Colonic mucosa (tissue), 4 donors: ENCODE results near the gene PIGN. TPM values are rescaled to one million over a fixed set of nuclear protein-coding genes. Genes with fewer than 3 reads are reported as not detected.

Experiments used
- DNase-seq: peaks from one replicate; pipeline ENCODE4 v3.0.0-alpha.2; 2020
- H3K27ac ChIP-seq: fragments of 200-600 bp; one replicate; pipeline ENCODE4 v1.8.0; 2021
- H3K27me3 ChIP-seq: fragments of 200-600 bp; one replicate; pipeline ENCODE4 v1.8.0; 2021
- H3K36me3 ChIP-seq: fragments of 200-600 bp; one replicate; pipeline ENCODE4 v1.8.0; 2021
- H3K4me1 ChIP-seq: fragments of 200-600 bp; one replicate; pipeline ENCODE4 v1.8.0; 2021; ENCODE audit warnings: mild to moderate bottlenecking
- H3K4me3 ChIP-seq: fragments of 200-600 bp; one replicate; pipeline ENCODE4 v1.8.0; 2021
- H3K9ac ChIP-seq, 2 donors: one replicate each; pipeline ENCODE4 v1.7.0; 2013; ENCODE audit warnings: control low read depth in 2 of 2, low read depth in 2 of 2, low read length in 2 of 2
- H3K9me3 ChIP-seq: fragments of 200-600 bp; one replicate; pipeline ENCODE4 v1.8.0; 2021
- intact Hi-C: fragments of 100-400 bp; cut with DNase I; formaldehyde crosslinking; loops from one replicate; pipeline ENCODE4 v1.14.1; 2022
- total RNA-seq, 2 donors: library from RNA; stranded (reverse); fragmentation: NEBNext Ultra II Directional in 1 of 2; extraction: Animal tissue kit (Norgen Biotek cat#: 25700) in 1 of 2; gene quantifications; one replicate each; pipeline ENCODE4 v1.2.1, GENCODE V29; 2021
- TF ChIP-seq, protein P1 (sequence below): fragments of 200-600 bp; IDR thresholded peaks from one replicate; pipeline ENCODE4 v1.8.0; 2022; ENCODE audit warnings: antibody characterized with exemption, mild to moderate bottlenecking
- donor health status: healthy.
- donor health status: DM: no; HTN: no; CAD: no.
- donor health status: DM: no; HTN: no; CAD: no.

The PIGN gene
- total RNA-seq, 2 donors from 2014 or later = 30.1 to 37.9 TPM

DNA sequence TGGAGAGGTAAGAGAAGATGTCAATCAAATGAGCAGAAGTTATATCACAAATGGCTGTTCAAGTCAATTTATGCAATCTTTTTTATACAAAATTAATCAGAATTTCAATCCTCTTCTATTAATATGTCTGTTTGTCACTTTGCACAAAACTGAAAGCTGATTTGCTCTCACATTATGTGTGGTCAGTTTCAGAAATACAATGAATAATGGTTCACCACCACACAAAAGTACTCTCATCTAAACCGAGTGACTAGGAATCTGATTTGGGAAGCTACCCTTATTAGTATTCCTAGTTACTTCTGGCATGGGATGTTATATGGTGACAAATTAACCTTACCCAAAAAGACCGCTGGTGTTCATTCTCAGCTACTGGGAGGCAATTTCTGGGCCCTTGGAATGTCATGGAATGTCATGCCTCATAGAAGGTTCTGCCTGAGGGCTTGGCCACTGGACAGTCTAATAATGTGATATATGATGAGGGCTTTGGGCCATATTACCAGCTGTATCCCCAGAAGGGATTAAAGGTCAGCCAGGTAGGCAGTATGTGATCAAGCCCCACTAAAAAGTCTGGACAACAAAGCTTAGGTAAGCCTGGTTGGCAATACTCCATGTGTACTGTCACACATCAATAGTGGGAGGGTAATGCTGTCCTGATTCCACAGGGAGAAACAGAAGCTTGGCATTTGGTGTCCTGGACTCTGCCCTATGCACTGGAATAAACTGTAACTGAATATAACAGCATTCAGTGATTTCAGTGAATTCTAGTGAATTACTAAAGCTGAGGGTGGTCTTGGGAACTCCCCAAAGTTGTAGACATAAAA, 113.2 kb downstream of the PIGN start:
- Histone ChIP-seq H3K27me3 (no peaks in the 10 kb centered on the region), H3K27ac (no peak overlapping the region), H3K9me3 (no peaks in the 10 kb centered on the region), H3K36me3 (no peaks in the 10 kb centered on the region), H3K9ac (no peak overlapping the region), H3K4me3 (no peak overlapping the region), H3K4me1 (no peaks in the 10 kb centered on the region)
- intact Hi-C loops = no loop called here
- TF ChIP-seq, protein P1, sequence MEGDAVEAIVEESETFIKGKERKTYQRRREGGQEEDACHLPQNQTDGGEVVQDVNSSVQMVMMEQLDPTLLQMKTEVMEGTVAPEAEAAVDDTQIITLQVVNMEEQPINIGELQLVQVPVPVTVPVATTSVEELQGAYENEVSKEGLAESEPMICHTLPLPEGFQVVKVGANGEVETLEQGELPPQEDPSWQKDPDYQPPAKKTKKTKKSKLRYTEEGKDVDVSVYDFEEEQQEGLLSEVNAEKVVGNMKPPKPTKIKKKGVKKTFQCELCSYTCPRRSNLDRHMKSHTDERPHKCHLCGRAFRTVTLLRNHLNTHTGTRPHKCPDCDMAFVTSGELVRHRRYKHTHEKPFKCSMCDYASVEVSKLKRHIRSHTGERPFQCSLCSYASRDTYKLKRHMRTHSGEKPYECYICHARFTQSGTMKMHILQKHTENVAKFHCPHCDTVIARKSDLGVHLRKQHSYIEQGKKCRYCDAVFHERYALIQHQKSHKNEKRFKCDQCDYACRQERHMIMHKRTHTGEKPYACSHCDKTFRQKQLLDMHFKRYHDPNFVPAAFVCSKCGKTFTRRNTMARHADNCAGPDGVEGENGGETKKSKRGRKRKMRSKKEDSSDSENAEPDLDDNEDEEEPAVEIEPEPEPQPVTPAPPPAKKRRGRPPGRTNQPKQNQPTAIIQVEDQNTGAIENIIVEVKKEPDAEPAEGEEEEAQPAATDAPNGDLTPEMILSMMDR = no peak
- no peak for DNase-seq

DNA sequence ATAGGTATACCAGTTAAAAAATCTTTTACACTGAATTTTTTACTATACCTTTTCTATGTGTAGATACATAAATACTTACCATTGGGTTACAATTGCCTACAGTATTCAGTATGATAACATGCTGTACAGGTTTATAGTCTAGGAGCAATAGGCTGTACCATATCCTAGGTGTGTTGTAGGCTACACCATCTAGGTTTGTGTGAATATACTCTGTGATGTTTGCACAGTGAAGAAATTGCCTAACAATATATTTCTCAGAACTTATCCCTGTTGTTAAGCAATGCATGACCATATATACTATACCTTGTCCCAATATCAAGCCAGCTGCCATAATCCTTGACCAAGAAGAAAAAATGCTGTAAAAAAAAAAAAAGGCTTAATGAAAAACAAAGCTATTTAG, 114.5 kb downstream of the PIGN start:
- TF ChIP-seq, protein P1 = no peak
- H3K9me3 ChIP-seq = no peaks in the 10 kb centered on the region
- no peaks in the 10 kb centered on the region for H3K27me3 ChIP-seq
- no peaks in the 10 kb centered on the region for H3K4me1 ChIP-seq
- no peak for DNase-seq
- no peak overlapping the region for H3K4me3 ChIP-seq
- intact Hi-C loops = no loop called here
- H3K9ac ChIP-seq = no peak overlapping the region
- H3K36me3 ChIP-seq = no peaks in the 10 kb centered on the region
- H3K27ac ChIP-seq = no peak overlapping the region

DNA sequence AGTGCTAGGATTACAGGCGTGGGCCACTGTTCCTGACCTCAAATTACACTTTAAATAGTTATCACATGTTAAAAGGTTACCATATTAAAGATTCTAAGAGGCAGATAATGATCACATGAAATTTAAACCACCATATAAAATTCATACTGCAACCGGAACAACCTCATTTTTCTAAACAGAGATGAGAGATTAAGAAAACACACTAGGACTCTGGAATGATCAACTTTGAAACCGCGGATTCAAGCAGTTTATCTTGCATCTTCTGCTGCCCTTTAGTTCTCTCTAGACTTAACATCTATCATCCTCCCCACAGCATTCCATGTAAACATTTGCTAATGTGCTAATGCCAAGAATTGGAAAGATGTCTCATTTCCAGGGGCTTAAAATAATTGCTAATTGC, 115.8 kb downstream of the PIGN start:
- intact Hi-C loops = no loop called here
- Histone ChIP-seq H3K4me1 (no peaks in the 10 kb centered on the region), H3K4me3 (no peak overlapping the region), H3K27ac (no peak overlapping the region), H3K9ac (no peak overlapping the region), H3K36me3 (no peaks in the 10 kb centered on the region), H3K9me3 (no peaks in the 10 kb centered on the region), H3K27me3 (no peaks in the 10 kb centered on the region)
- TF ChIP-seq, protein P1 = no peak
- DNase-seq = no peak

DNA sequence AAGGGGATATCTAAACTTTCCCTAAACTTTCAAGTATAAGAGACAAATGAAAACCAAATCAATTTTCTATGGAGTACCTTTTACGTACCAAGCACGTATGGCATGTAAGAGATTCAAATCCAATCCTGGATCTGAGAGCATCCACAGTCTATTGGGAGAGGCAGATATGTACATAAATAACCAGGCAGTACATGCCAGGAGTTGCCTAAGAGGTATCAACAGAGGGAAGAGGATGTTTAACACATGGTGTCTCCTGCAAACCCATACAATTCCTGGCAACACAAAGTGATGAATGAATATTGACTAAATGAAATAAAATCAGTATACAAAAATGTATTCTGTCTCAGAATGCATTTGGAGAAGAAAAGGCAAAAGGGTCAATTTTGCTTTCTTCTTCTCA, 116.6 kb downstream of the PIGN start:
- DNase-seq = no peak
- Histone ChIP-seq H3K27me3 (no peaks in the 10 kb centered on the region), H3K27ac (no peak overlapping the region), H3K9ac (no peak overlapping the region), H3K4me3 (no peak overlapping the region), H3K9me3 (no peaks in the 10 kb centered on the region), H3K36me3 (no peaks in the 10 kb centered on the region), H3K4me1 (no peaks in the 10 kb centered on the region)
- intact Hi-C loops = no loop called here
- TF ChIP-seq, protein P1 = no peak

DNA sequence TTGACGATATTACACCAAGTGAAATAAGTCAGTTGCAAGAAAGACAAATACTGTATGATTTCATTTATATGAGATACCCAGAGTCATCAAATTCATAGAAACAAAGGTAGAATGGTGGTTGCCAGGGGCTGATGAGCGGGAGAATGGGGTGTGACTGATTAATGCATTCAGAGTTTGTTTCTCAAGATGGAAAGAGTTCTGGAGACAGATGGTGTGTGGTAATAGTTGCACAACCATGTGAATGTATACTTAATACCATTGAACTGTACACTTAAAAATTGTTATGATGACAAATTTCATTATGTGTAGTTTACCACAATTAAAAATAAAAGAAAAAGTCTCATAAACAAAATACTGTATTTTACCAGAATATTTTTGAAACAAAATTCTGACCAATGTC, 117.3 kb downstream of the PIGN start:
- Histone ChIP-seq H3K27ac (no peak overlapping the region), H3K4me3 (no peak overlapping the region), H3K27me3 (no peaks in the 10 kb centered on the region), H3K4me1 (no peaks in the 10 kb centered on the region), H3K36me3 (no peaks in the 10 kb centered on the region), H3K9me3 (no peaks in the 10 kb centered on the region), H3K9ac (no peak overlapping the region)
- intact Hi-C loops = no loop called here
- TF ChIP-seq, protein P1 = no peak
- no peak for DNase-seq
